HEK293 (cell line): Measurements from ENCODE around the gene CHID1.
A peak's percentile ranks its signal among the peaks of the same experiment; 100 is the strongest.

Source experiments
- GLIS1 ChIP-seq: fragments of 450-650 bp; formaldehyde crosslinking; IDR thresholded peaks from 2 replicates; pipeline ENCODE4 v1.5.1; 2016; ENCODE audit warnings: missing biosample characterization, missing genetic modification characterization
- HOXD13 ChIP-seq: sonication (generic); formaldehyde crosslinking; IDR thresholded peaks from 2 replicates; pipeline ENCODE4 v1.8.0; 2022; ENCODE audit warnings: missing genetic modification reagents, borderline replicate concordance
- KLF1 ChIP-seq: fragments of 450-650 bp; formaldehyde crosslinking; IDR thresholded peaks from 2 replicates; pipeline ENCODE4 v1.5.1; 2016; ENCODE audit warnings: missing biosample characterization, missing genetic modification characterization
- KLF10 ChIP-seq: fragments of 450-650 bp; IDR thresholded peaks from 2 replicates; pipeline ENCODE4 v1.5.1; 2018; ENCODE audit warnings: missing biosample characterization, mild to moderate bottlenecking, missing genetic modification characterization
- KLF8 ChIP-seq: fragments of 450-650 bp; formaldehyde crosslinking; IDR thresholded peaks from 2 replicates; pipeline ENCODE4 v1.5.1; 2016; ENCODE audit warnings: missing biosample characterization, missing genetic modification characterization
- OSR2 ChIP-seq: fragments of 450-650 bp; formaldehyde crosslinking; IDR thresholded peaks from 2 replicates; pipeline ENCODE4 v1.5.1; 2016; ENCODE audit warnings: missing biosample characterization, missing genetic modification characterization
- PBX3 ChIP-seq: sonication (generic); formaldehyde crosslinking; IDR thresholded peaks from 2 replicates; pipeline ENCODE4 v1.8.1; 2022; ENCODE audit warnings: mild to moderate bottlenecking, moderate library complexity, missing genetic modification reagents
- PRDM2 ChIP-seq: fragments of 450-650 bp; formaldehyde crosslinking; IDR thresholded peaks from 2 replicates; pipeline ENCODE4 v1.5.1; 2016; ENCODE audit warnings: missing biosample characterization, missing genetic modification characterization, borderline replicate concordance
- YY2 ChIP-seq: fragments of 450-650 bp; formaldehyde crosslinking; IDR thresholded peaks from 2 replicates; pipeline ENCODE4 v1.5.1; 2016; ENCODE audit warnings: missing biosample characterization, missing genetic modification characterization
- ZBTB26 ChIP-seq: fragments of 450-650 bp; formaldehyde crosslinking; optimal IDR thresholded peaks from 2 replicates; pipeline ENCODE3; 2016; ENCODE audit warnings: missing biosample characterization, mild to moderate bottlenecking, missing genetic modification characterization
- ZNF169 ChIP-seq: fragments of 450-650 bp; formaldehyde crosslinking; IDR thresholded peaks from 2 replicates; pipeline ENCODE4 v1.5.1; 2016; ENCODE audit warnings: missing biosample characterization, missing genetic modification characterization
- ZNF174 ChIP-seq: fragments of 450-650 bp; formaldehyde crosslinking; IDR thresholded peaks from 2 replicates; pipeline ENCODE4 v1.5.0; 2017; ENCODE audit warnings: missing biosample characterization, mild to moderate bottlenecking, missing genetic modification characterization
- ZNF239 ChIP-seq: fragments of 450-650 bp; formaldehyde crosslinking; IDR thresholded peaks from 2 replicates; pipeline ENCODE4 v1.5.1; 2016; ENCODE audit warnings: missing biosample characterization, missing genetic modification characterization
- ZNF362 ChIP-seq: fragments of 450-650 bp; formaldehyde crosslinking; IDR thresholded peaks from 2 replicates; pipeline ENCODE4 v1.5.1; 2016; ENCODE audit warnings: missing biosample characterization, missing genetic modification characterization
- ZNF423 ChIP-seq: fragments of 450-650 bp; formaldehyde crosslinking; IDR thresholded peaks from 2 replicates; pipeline ENCODE4 v1.5.1; 2016; ENCODE audit warnings: missing biosample characterization, missing genetic modification characterization
- ZNF449 ChIP-seq: fragments of 450-650 bp; formaldehyde crosslinking; IDR thresholded peaks from 2 replicates; pipeline ENCODE4 v1.5.1; 2017; ENCODE audit warnings: missing biosample characterization, mild to moderate bottlenecking, missing genetic modification characterization, moderate library complexity
- ZNF513 ChIP-seq: fragments of 450-650 bp; IDR thresholded peaks from 2 replicates; pipeline ENCODE4 v1.5.1; 2018; ENCODE audit warnings: missing biosample characterization, missing genetic modification characterization
- ZNF629 ChIP-seq: fragments of 450-650 bp; formaldehyde crosslinking; IDR thresholded peaks from 2 replicates; pipeline ENCODE4 v1.5.1; 2017; ENCODE audit warnings: missing biosample characterization, missing genetic modification characterization
- ZNF692 ChIP-seq: fragments of 450-650 bp; formaldehyde crosslinking; IDR thresholded peaks from 2 replicates; pipeline ENCODE4 v1.5.1; 2016; ENCODE audit warnings: missing biosample characterization, missing genetic modification characterization
- ZNF704 ChIP-seq: fragments of 450-650 bp; formaldehyde crosslinking; IDR thresholded peaks from 2 replicates; pipeline ENCODE4 v1.5.1; 2016; ENCODE audit warnings: missing biosample characterization, missing genetic modification characterization
- ZNF76 ChIP-seq: fragments of 450-650 bp; formaldehyde crosslinking; IDR thresholded peaks from 2 replicates; pipeline ENCODE4; 2016; ENCODE audit warnings: low read depth, missing biosample characterization, missing genetic modification characterization, borderline replicate concordance
- ZSCAN5A ChIP-seq: fragments of 450-650 bp; formaldehyde crosslinking; IDR thresholded peaks from 2 replicates; pipeline ENCODE4 v1.5.1; 2016; ENCODE audit warnings: missing biosample characterization, missing genetic modification characterization

CHID1 gene

GRCh38 chr11:842370-843002, 68.1 kb downstream of the CHID1 start, which contains the start of the genes POLR2L and TSPAN4 (continued):
- no peak for TF ChIP-seq ZNF449 (tag by site-specific recombination)
- TF ChIP-seq ZNF513 (tag by site-specific recombination): no peak
- TF ChIP-seq ZNF692 (tag by site-specific recombination): peak; percentile 61; the same call in 1 of the 2 replicates
- peak; percentile 59; the same call in 1 of the 2 replicates for TF ChIP-seq ZSCAN5A (tag by site-specific recombination)
- TF ChIP-seq KLF1 (tag by site-specific recombination): no peak
- peak; percentile 93 for TF ChIP-seq PBX3
- no peak for TF ChIP-seq OSR2 (tag by site-specific recombination)
- TF ChIP-seq YY2 (tag by site-specific recombination): peak; percentile 54; the same call in 1 of the 2 replicates
- no peak for TF ChIP-seq PRDM2
- no peak for TF ChIP-seq ZNF704 (tag by site-specific recombination)
- TF ChIP-seq HOXD13: no peak
- no peak for TF ChIP-seq ZNF362
- 0 out of 2 replicates have a peak, but pooled peaks have one; percentile 9 for TF ChIP-seq ZNF169
- TF ChIP-seq KLF10 (tag by site-specific recombination): peak; percentile 71; the same call in 1 of the 2 replicates
- TF ChIP-seq GLIS1 (tag by site-specific recombination): peak; percentile 27; the same call in 1 of the 2 replicates
- peak; percentile 63; the same call in 1 of the 2 replicates for TF ChIP-seq KLF8 (tag by site-specific recombination)
- no peak for TF ChIP-seq ZNF174 (tag by site-specific recombination)
- TF ChIP-seq ZNF629: no peak
- TF ChIP-seq ZNF76 (tag by site-specific recombination): peak; percentile 73
- TF ChIP-seq ZNF423 (tag by site-specific recombination): no peak
- TF ChIP-seq ZNF239 (tag by site-specific recombination): no peak
- TF ChIP-seq ZBTB26 (tag by site-specific recombination): peak; percentile 80
